HL-60 (cell line): ENCODE measurements around the gene ALDH2.

Source experiments
- CTCF ChIP-seq: IDR thresholded peaks from one replicate; pipeline ENCODE4 v1.5.1; 2011; ENCODE audit warnings: low read length, control low read depth, inconsistent platforms; ENCODE audit not compliant: insufficient read depth
- GABPA ChIP-seq: IDR thresholded peaks from 2 replicates; pipeline ENCODE4 v1.6.1; 2012; ENCODE audit warnings: low read depth

- TF ChIP-seq CTCF (no peak), GABPA (no peak)
These were observed 58.8 kb downstream of the ALDH2 start for GRCh38 chr12:111825509-111825908.
